Keratinocyte (primary cell): ENCODE results near the gene TARS3. TPM values are rescaled to one million over a fixed set of nuclear protein-coding genes. Genes with fewer than 3 reads are reported as not detected.

ENCODE experiments used
- DNase-seq: peaks from one replicate; pipeline ENCODE4 v3.0.0-alpha.2; 2011; ENCODE audit warnings: low read depth, missing footprints, low spot score
- FAIRE-seq: peaks from 2 replicates; lab custom pipeline; 2011; peaks lifted over from hg19 to GRCh38; lab: Jason Lieb, UNC
- H2AFZ ChIP-seq: 2 replicates; pipeline ENCODE4 v1.6.0; 2012; ENCODE audit warnings: low read length, control low read depth, inconsistent platforms; ENCODE audit not compliant: control insufficient read depth
- H3K27ac ChIP-seq: 2 replicates; pipeline ENCODE4 v1.5.1; 2011; ENCODE audit warnings: low read length; ENCODE audit not compliant: control insufficient read depth, insufficient read depth
- H3K27me3 ChIP-seq: 3 replicates; pipeline ENCODE4 v1.6.0; 2011; ENCODE audit warnings: low read length; ENCODE audit not compliant: control insufficient read depth, insufficient read depth; ENCODE audit errors: extremely low read depth
- H3K36me3 ChIP-seq, 2 experiments: 2 replicates in 1 of 2; 3 replicates in 1 of 2; pipeline ENCODE4 v1.5.1; 2011; ENCODE audit warnings: low read length in 2 of 2, mild to moderate bottlenecking in 1 of 2; ENCODE audit not compliant: control insufficient read depth in 2 of 2, insufficient read depth in 2 of 2; ENCODE audit errors: extremely low read depth in 1 of 2
- H3K4me1 ChIP-seq: 3 replicates; pipeline ENCODE4 v1.5.1; 2011; ENCODE audit warnings: low read length; ENCODE audit not compliant: control insufficient read depth, insufficient read depth; ENCODE audit errors: extremely low read depth
- H3K4me2 ChIP-seq: 3 replicates; pipeline ENCODE4 v1.6.0; 2011; ENCODE audit warnings: low read depth, low read length; ENCODE audit not compliant: control insufficient read depth, insufficient read depth; ENCODE audit errors: extremely low read depth
- H3K4me3 ChIP-seq, 3 experiments: fragments of 200-600 bp in 1 of 3; sonication (generic) in 1 of 3; 2 replicates in 2 of 3; 3 replicates in 1 of 3; pipeline ENCODE4 v1.5.1; 2011 to 2016; ENCODE audit warnings: low read length in 3 of 3, mild to moderate bottlenecking in 3 of 3, control low read depth in 2 of 3, inconsistent platforms in 1 of 3, low read depth in 1 of 3, mixed read lengths in 1 of 3, mixed run types in 1 of 3, moderate library complexity in 1 of 3; ENCODE audit not compliant: control insufficient read depth in 2 of 3, insufficient read depth in 2 of 3; ENCODE audit errors: extremely low read depth in 1 of 3
- H3K79me2 ChIP-seq: 2 replicates; pipeline ENCODE4 v1.6.0; 2012; ENCODE audit warnings: low read length; ENCODE audit not compliant: control insufficient read depth, insufficient read depth
- H3K9ac ChIP-seq: 3 replicates; pipeline ENCODE4 v1.6.0; 2011; ENCODE audit warnings: low read length; ENCODE audit not compliant: control insufficient read depth, insufficient read depth; ENCODE audit errors: extremely low read depth
- H3K9me1 ChIP-seq: 3 replicates; pipeline ENCODE4 v1.6.0; 2011; ENCODE audit warnings: low read length; ENCODE audit not compliant: control insufficient read depth, insufficient read depth; ENCODE audit errors: extremely low read depth
- H3K9me3 ChIP-seq: 2 replicates; pipeline ENCODE4 v1.5.1; 2012; ENCODE audit warnings: low read depth, low read length; ENCODE audit not compliant: control insufficient read depth
- H4K20me1 ChIP-seq: 3 replicates; pipeline ENCODE4 v1.6.0; 2011; ENCODE audit warnings: low read length; ENCODE audit not compliant: control insufficient read depth, insufficient read depth; ENCODE audit errors: extremely low read depth
- EZH2 ChIP-seq: IDR thresholded peaks from one replicate; pipeline ENCODE4 v1.6.1; 2012; ENCODE audit warnings: inconsistent platforms, mild to moderate bottlenecking, low read length, moderate library complexity
- dilution Hi-C: fragments of 300-500 bp; cut with MboI; formaldehyde crosslinking; loops from one replicate; pipeline ENCODE4 v1.7.0; 2020; ENCODE audit warnings: low sequenced_read_pairs; ENCODE audit not compliant: extremely low pct_ligation_motif_present
- polyA plus RNA-seq, 5 experiments: library from polyadenylated mRNA; depleted of rRNA in 3 of 5; stranded (reverse) in 3 of 5; stranded (forward) in 1 of 5; unstranded in 1 of 5; fragments of >200 nt; gene quantifications; 1 replicate in 1 of 5; 2 replicates in 3 of 5; 3 replicates in 1 of 5; pipeline versions ENCODE4 v1.2.1 to v1.2.3, GENCODE V29; 2011 to 2012; ENCODE audit warnings: missing spikeins in 2 of 5, low read depth in 1 of 5, low replicate concordance in 1 of 5
- TF ChIP-seq, protein P1 (sequence below), 3 experiments: IDR thresholded peaks in 1 of 3; conservative IDR thresholded peaks in 1 of 3; optimal IDR thresholded peaks in 1 of 3; 2 replicates in 2 of 3; 3 replicates in 1 of 3; pipeline versions ENCODE3 to v1.5.1; 2011; ENCODE audit warnings: low read length in 3 of 3, mild to moderate bottlenecking in 3 of 3, moderate library complexity in 2 of 3, control low read depth in 1 of 3, inconsistent platforms in 1 of 3; ENCODE audit not compliant: insufficient read depth in 2 of 3; ENCODE audit errors: extremely low read depth in 1 of 3

TARS3 gene
- polyA plus RNA-seq, 1 donor (not counting 4 experiments of a cell fraction or from before 2014, with no cell fraction given): 3.9 TPM

DNA sequence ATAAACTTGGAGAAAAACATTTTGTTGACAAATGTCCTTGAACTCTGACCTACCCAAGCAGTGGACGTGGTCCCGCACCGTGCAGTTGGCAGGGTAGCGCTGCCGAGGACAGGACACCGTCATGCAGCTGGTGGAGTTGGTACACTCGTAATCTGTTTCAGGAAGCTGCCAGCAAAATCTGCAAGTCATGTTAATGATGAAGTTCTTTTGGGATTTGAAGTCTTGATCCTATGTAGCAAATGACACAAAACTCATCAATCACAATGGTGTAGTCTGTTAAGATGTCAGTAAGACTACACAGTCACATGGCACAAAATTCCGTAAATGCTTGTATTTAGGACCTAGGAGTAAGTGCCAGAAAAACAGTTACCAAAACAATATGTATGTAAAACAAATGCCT, 77.6 kb downstream of the TARS3 start:
- H3K4me3 ChIP-seq: no peak overlapping the region
- no peak overlapping the region for H3K27ac ChIP-seq
- peaks cover 15 to 21% of the 10 kb centered on the region in 2 experiments for H3K36me3 ChIP-seq
- no peaks in the 10 kb centered on the region for H4K20me1 ChIP-seq
- H3K9me3 ChIP-seq: no peaks in the 10 kb centered on the region
- DNase-seq: no peak
- no peak overlapping the region for H3K9ac ChIP-seq
- TF ChIP-seq, protein P1, sequence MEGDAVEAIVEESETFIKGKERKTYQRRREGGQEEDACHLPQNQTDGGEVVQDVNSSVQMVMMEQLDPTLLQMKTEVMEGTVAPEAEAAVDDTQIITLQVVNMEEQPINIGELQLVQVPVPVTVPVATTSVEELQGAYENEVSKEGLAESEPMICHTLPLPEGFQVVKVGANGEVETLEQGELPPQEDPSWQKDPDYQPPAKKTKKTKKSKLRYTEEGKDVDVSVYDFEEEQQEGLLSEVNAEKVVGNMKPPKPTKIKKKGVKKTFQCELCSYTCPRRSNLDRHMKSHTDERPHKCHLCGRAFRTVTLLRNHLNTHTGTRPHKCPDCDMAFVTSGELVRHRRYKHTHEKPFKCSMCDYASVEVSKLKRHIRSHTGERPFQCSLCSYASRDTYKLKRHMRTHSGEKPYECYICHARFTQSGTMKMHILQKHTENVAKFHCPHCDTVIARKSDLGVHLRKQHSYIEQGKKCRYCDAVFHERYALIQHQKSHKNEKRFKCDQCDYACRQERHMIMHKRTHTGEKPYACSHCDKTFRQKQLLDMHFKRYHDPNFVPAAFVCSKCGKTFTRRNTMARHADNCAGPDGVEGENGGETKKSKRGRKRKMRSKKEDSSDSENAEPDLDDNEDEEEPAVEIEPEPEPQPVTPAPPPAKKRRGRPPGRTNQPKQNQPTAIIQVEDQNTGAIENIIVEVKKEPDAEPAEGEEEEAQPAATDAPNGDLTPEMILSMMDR (optimal IDR thresholded peaks at IDR 0.05 in 1 of 3, IDR thresholded peaks at IDR 0.05 in 1 of 3, conservative IDR thresholded peaks at IDR 0.05 in 1 of 3; ENCODE audit: extremely low read depth in 1 of 3, insufficient read depth in 2 of 3, low read length in 3 of 3): no peak
- no peak for TF ChIP-seq EZH2
- no peak overlapping the region for H2AFZ ChIP-seq
- H3K27me3 ChIP-seq: no peaks in the 10 kb centered on the region
- H3K79me2 ChIP-seq: peaks cover 39% of the 10 kb centered on the region
- peaks cover 10% of the 10 kb centered on the region for H3K4me1 ChIP-seq
- dilution Hi-C loops: no loop called here
- FAIRE-seq: no peak
- H3K9me1 ChIP-seq: no peaks in the 10 kb centered on the region
- no peak overlapping the region for H3K4me2 ChIP-seq

DNA sequence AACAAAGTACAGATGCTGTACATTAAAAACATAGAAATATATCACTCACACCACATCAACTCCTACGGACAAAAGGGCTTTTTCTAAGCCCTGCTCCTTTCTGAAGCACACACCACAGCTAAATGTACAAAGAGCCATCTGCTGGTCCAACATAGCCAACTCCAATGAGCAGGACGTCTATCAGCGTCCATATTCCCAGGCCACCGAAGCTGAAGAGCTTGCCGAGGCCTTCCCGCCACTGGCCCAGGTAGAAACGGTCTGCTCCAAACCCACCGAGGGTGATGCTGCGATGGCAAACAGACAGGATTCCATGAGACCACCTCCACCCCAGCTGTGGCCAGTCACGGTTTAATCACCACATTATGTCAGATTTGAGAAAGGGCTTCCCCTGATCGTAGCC, 81.9 kb downstream of the TARS3 start:
- TF ChIP-seq EZH2: no peak
- TF ChIP-seq, protein P1 (optimal IDR thresholded peaks at IDR 0.05 in 1 of 3, IDR thresholded peaks at IDR 0.05 in 1 of 3, conservative IDR thresholded peaks at IDR 0.05 in 1 of 3; ENCODE audit: extremely low read depth in 1 of 3, insufficient read depth in 2 of 3, low read length in 3 of 3): no peak
- no peaks in the 10 kb centered on the region for H3K9me1 ChIP-seq
- no peak overlapping the region for H3K9ac ChIP-seq
- DNase-seq (no peak), FAIRE-seq (no peak)
- no peaks in the 10 kb centered on the region for H3K27me3 ChIP-seq
- dilution Hi-C loops: no loop called here
- H3K27ac ChIP-seq: no peak overlapping the region
- H3K79me2 ChIP-seq: peaks cover 5% of the 10 kb centered on the region
- H4K20me1 ChIP-seq: no peaks in the 10 kb centered on the region
- H3K4me3 ChIP-seq: no peak overlapping the region
- H2AFZ ChIP-seq: no peak overlapping the region
- H3K36me3 ChIP-seq: peaks cover 20 to 25% of the 10 kb centered on the region in 2 experiments
- H3K4me2 ChIP-seq: no peak overlapping the region
- H3K4me1 ChIP-seq: peaks cover 11% of the 10 kb centered on the region
- no peaks in the 10 kb centered on the region for H3K9me3 ChIP-seq
